CD4-positive, alpha-beta T cell (primary cell): Measurements from ENCODE around the gene SLC12A9. TPM values are rescaled to one million over a fixed set of nuclear protein-coding genes. Genes with fewer than 3 reads are reported as not detected.
A peak's percentile ranks its signal among the peaks of the same experiment; 100 is the strongest.

Experiments
- ATAC-seq: fragments of 200-7000 bp; cut with Tn5 transposase; one replicate; pipeline ENCODE4 v1.10.0; 2022; ENCODE audit warnings: mild to moderate bottlenecking; ENCODE audit not compliant: poor library complexity
- CTCF ChIA-PET: fragments of 350-600 bp; sonication (Branson Sonifier 250); formaldehyde crosslinking; loops from one replicate; lab custom pipeline; 2021; ENCODE audit warnings: antibody characterized with exemption, inconsistent platforms; lab: Charles Lee
- POLR2A ChIA-PET: fragments of 350-600 bp; sonication (Branson Sonifier 250); formaldehyde crosslinking; loops from one replicate; lab custom pipeline; 2021; ENCODE audit warnings: antibody characterized with exemption, inconsistent platforms; lab: Charles Lee
- DNase-seq, 14 experiments: peaks; one replicate each; pipeline ENCODE4 v3.0.0-alpha.2; 2013 to 2020; ENCODE audit warnings: mixed read lengths in 2 of 14
- H3K27ac ChIP-seq, 2 donors: one replicate each; pipeline versions ENCODE4 v1.5.1 to v1.7.0; 2013; ENCODE audit warnings: low read length in 2 of 2, low read depth in 1 of 2, mild to moderate bottlenecking in 1 of 2
- H3K27me3 ChIP-seq, 2 experiments: 1 replicate in 1 of 2; 2 replicates in 1 of 2; pipeline versions ENCODE4 v1.6.1 to v1.7.0; 2013; ENCODE audit warnings: low read length in 2 of 2, control low read depth in 1 of 2, mild to moderate bottlenecking in 1 of 2, moderate library complexity in 1 of 2; ENCODE audit not compliant: insufficient read depth in 2 of 2, control insufficient read depth in 1 of 2
- H3K36me3 ChIP-seq: one replicate; pipeline ENCODE4 v1.6.1; 2013; ENCODE audit warnings: low read length, control low read depth; ENCODE audit not compliant: insufficient read depth
- H3K4me1 ChIP-seq: one replicate; pipeline ENCODE4 v1.6.1; 2013; ENCODE audit warnings: low read length, control low read depth; ENCODE audit not compliant: insufficient read depth
- H3K4me3 ChIP-seq: one replicate; pipeline ENCODE4 v1.5.1; 2013; ENCODE audit warnings: mild to moderate bottlenecking, low read length, moderate library complexity
- H3K9me3 ChIP-seq, 2 experiments: 1 replicate in 1 of 2; 2 replicates in 1 of 2; pipeline versions ENCODE4 v1.6.1 to v1.7.0; 2013; ENCODE audit warnings: low read length in 2 of 2, mild to moderate bottlenecking in 2 of 2, control low read depth in 1 of 2, moderate library complexity in 1 of 2; ENCODE audit not compliant: control insufficient read depth in 1 of 2, insufficient read depth in 1 of 2
- H3K27ac Mint-ChIP-seq: one replicate; pipeline ENCODE4 v1.8.0; 2020; ENCODE audit warnings: mixed read lengths
- H3K27me3 Mint-ChIP-seq: one replicate; pipeline ENCODE4 v1.8.0; 2021; ENCODE audit warnings: mixed read lengths
- H3K36me3 Mint-ChIP-seq: one replicate; pipeline ENCODE4 v1.8.0; 2021; ENCODE audit warnings: low read depth, mixed read lengths
- H3K4me1 Mint-ChIP-seq: one replicate; pipeline ENCODE4 v1.8.0; 2021; ENCODE audit warnings: low read depth, mixed read lengths
- H3K4me3 Mint-ChIP-seq: one replicate; pipeline ENCODE4 v1.8.0; 2020; ENCODE audit warnings: mild to moderate bottlenecking, mixed read lengths
- H3K9me3 Mint-ChIP-seq: one replicate; pipeline ENCODE4 v1.8.0; 2020; ENCODE audit warnings: mixed read lengths
- CTCF ChIP-seq: fragments of 200-600 bp; IDR thresholded peaks from one replicate; pipeline ENCODE4 v1.8.0; 2022; ENCODE audit warnings: antibody characterized with exemption, mild to moderate bottlenecking
- intact Hi-C, 2 experiments: fragments of 100-400 bp; cut with DNase I in 1 of 2; cut with micrococcal nuclease in 1 of 2; formaldehyde crosslinking; loops; one replicate each; pipeline versions ENCODE4 v1.15.1 to v1.9.0; 2023 to 2025; cut with DNase I, micrococcal nuclease
- total RNA-seq, 174 experiments: library from RNA in 2 of 174; stranded (reverse) in 2 of 174; gene quantifications; one replicate each; pipeline ENCODE4 v1.2.3 and lab custom pipeline; 2021 to 2026

SLC12A9 gene
- total RNA-seq, 2 experiments from 2014 or later = 26.3 to 28.2 TPM

DNA sequence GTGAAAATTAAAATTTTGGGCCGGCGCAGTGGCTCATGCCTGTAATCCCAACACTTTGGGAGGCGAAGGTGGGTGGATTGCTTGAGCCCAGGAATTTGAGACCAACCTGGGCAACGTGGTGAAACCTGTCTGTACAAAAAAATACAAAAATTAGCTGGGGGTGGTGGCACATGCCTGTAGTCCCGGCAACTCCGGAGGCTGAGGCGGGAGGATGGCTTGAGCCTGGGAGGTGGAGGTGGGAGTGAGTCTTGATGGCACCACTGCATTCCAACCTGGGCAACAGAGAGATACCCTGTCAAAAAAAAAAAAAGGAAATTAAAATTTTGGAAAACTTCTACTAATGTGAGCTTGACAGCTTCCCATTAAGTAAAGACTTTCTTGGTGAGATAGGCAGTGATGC lies 25.5 kb downstream of the SLC12A9 start:
- POLR2A ChIA-PET = interaction anchor here (4.2 kb wide), 1 partner anchor 9 kb away, joined by 206 read pairs; the partner anchor contains the start of gene UFSP1
- TF ChIP-seq CTCF = no peak
- H3K27me3 ChIP-seq = no peaks in the 10 kb centered on the region
- Mint-ChIP-seq H3K4me1 (peaks cover 56% of the 10 kb centered on the region), H3K27me3 (no peaks in the 10 kb centered on the region), H3K27ac (peak overlapping the region; percentile 13), H3K36me3 (peaks cover 82% of the 10 kb centered on the region), H3K4me3 (peak overlapping the region; percentile 54), H3K9me3 (no peaks in the 10 kb centered on the region)
- peaks cover 55% of the 10 kb centered on the region for H3K4me1 ChIP-seq
- H3K4me3 ChIP-seq = no peak overlapping the region
- intact Hi-C loops = loop anchor here in 1 of 2 experiments (5.0 kb wide), 1 partner anchor 364 kb away; no protein-coding TSS in a partner anchor
- H3K27ac ChIP-seq = no peak overlapping the region
- CTCF ChIA-PET = no interaction called here
- DNase-seq (no peak), ATAC-seq (no peak)
- H3K9me3 ChIP-seq = no peaks in the 10 kb centered on the region
- peaks cover 41% of the 10 kb centered on the region for H3K36me3 ChIP-seq

DNA sequence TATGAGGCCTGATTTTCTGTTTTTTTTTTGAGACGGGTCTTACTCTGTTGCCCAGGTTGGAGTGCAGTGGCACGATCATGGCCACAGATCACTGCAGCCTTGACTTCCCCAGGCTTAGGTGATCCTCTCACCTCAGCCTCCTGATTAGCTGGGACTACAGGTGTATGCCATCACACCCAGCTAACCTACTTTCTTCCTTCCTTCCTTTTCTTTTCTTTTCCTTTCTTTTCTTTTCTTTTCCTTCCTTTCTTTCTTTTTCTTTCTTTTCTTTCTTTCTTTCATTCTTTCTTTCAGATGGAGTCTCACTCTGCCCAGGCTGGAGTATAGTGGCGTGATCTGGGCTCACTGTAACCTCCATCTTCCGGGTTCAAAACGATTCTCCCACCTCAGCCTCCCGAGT lies 26.2 kb downstream of the SLC12A9 start:
- Histone ChIP-seq H3K27me3 (no peaks in the 10 kb centered on the region), H3K4me1 (peaks cover 56% of the 10 kb centered on the region), H3K36me3 (peaks cover 47% of the 10 kb centered on the region), H3K9me3 (no peaks in the 10 kb centered on the region), H3K4me3 (no peak overlapping the region), H3K27ac (no peak overlapping the region)
- ChIA-PET CTCF (no interaction called here), POLR2A (interaction anchor here (4.2 kb wide), 1 partner anchor 9 kb away, joined by 206 read pairs; the partner anchor contains the start of gene UFSP1)
- H3K4me1 Mint-ChIP-seq = peaks cover 58% of the 10 kb centered on the region
- H3K27me3 Mint-ChIP-seq = no peaks in the 10 kb centered on the region
- DNase-seq = no peak
- H3K27ac Mint-ChIP-seq = peak overlapping the region; percentile 13
- no peak for ATAC-seq
- H3K36me3 Mint-ChIP-seq = peaks cover 89% of the 10 kb centered on the region
- no peak for TF ChIP-seq CTCF
- no peaks in the 10 kb centered on the region for H3K9me3 Mint-ChIP-seq
- peak overlapping the region; percentile 63 for H3K4me3 Mint-ChIP-seq
- intact Hi-C loops = loop anchor here in 1 of 2 experiments (5.0 kb wide), 1 partner anchor 364 kb away; no protein-coding TSS in a partner anchor

DNA sequence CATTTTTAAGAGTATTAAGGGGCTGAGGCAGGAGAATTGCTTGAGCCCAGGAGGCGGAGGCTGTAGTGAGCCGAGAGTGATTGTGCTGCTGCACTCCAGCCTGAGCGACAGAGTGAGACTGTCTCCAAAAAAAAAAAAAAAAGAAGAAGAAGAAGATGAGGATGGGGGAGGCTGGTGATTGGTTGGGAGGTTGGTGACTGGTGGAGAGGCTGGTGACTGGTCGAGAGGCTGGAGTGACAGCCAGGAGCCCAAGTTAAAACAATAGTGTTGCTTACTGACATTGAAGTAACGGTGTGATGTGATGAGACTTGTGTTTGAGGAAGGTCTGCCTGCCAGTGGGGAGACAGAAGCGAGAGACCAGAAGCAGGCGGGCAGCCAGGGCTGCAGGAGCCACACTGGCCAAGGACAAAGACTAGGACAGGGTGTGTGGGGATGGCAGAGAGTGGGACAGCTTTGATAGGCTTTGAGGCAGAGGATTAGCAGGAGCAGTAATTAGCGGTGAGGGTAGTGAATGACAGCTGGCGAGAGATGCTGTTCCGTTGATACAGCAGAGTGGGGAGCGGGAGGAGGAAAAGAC lies 27.3 kb downstream of the SLC12A9 start:
- H3K4me3 Mint-ChIP-seq = no peak overlapping the region
- CTCF ChIA-PET = no interaction called here

More for the DNA sequence above, 27.3 kb downstream of the SLC12A9 start:
- Histone ChIP-seq H3K27ac (no peak overlapping the region), H3K4me3 (no peak overlapping the region), H3K27me3 (no peaks in the 10 kb centered on the region), H3K4me1 (peaks cover 46% of the 10 kb centered on the region), H3K9me3 (no peaks in the 10 kb centered on the region), H3K36me3 (peaks cover 58% of the 10 kb centered on the region)
- H3K36me3 Mint-ChIP-seq = peaks cover 91% of the 10 kb centered on the region
- no peak for TF ChIP-seq CTCF
- H3K27ac Mint-ChIP-seq = peak overlapping the region; percentile 42
- intact Hi-C loops = loop anchor here in 1 of 2 experiments (5.0 kb wide), 1 partner anchor 363 kb away; no protein-coding TSS in a partner anchor
- H3K4me1 Mint-ChIP-seq = peaks cover 59% of the 10 kb centered on the region
- no peaks in the 10 kb centered on the region for H3K9me3 Mint-ChIP-seq
- POLR2A ChIA-PET = no interaction called here
- DNase-seq = no peak
- ATAC-seq = no peak
- no peaks in the 10 kb centered on the region for H3K27me3 Mint-ChIP-seq
